Calu3 (cell line): ENCODE measurements around the gene LGR6. TPM values are rescaled to one million over a fixed set of nuclear protein-coding genes. Genes with fewer than 3 reads are reported as not detected.
"Not testable (repeated sequence)": the region's sequence is repeated elsewhere in the genome, so short reads cannot be mapped to it uniquely, and the experiment has no call there.

Experiments
- BruUV-seq: library from RNA; stranded (reverse); fragments of 400-500 nt; replicated peaks from 2 replicates; lab custom pipeline; 2021; lab: Mats Ljungman, UMichigan
- CTCF ChIA-PET: fragments of 300-600 bp; sonication (Branson Sonifier 250); formaldehyde crosslinking; loops from one replicate; lab custom pipeline; 2022; ENCODE audit warnings: antibody characterized with exemption; lab: Charles Lee
- DNase-seq: peaks from one replicate; pipeline ENCODE4 v3.0.0; 2022
- H3K27ac Mint-ChIP-seq: one replicate; pipeline ENCODE4 v1.8.0; 2022; ENCODE audit warnings: mixed read lengths; ENCODE audit not compliant: unreplicated experiment
- H3K27me3 Mint-ChIP-seq: one replicate; pipeline ENCODE4 v1.8.0; 2022; ENCODE audit warnings: mixed read lengths; ENCODE audit not compliant: unreplicated experiment
- H3K36me3 Mint-ChIP-seq: one replicate; pipeline ENCODE4 v1.8.0; 2022; ENCODE audit warnings: mild to moderate bottlenecking, moderate library complexity, mixed read lengths; ENCODE audit not compliant: insufficient read depth, unreplicated experiment
- H3K4me1 Mint-ChIP-seq: one replicate; pipeline ENCODE4 v1.8.0; 2022; ENCODE audit warnings: mild to moderate bottlenecking, low read depth, mixed read lengths; ENCODE audit not compliant: unreplicated experiment
- H3K4me3 Mint-ChIP-seq: one replicate; pipeline ENCODE4 v1.8.0; 2022; ENCODE audit warnings: mild to moderate bottlenecking, low read depth, moderate library complexity, mixed read lengths; ENCODE audit not compliant: unreplicated experiment
- H3K9me3 Mint-ChIP-seq: one replicate; pipeline ENCODE4 v1.8.0; 2022; ENCODE audit warnings: low read depth, mixed read lengths; ENCODE audit not compliant: unreplicated experiment
- CTCF ChIP-seq: fragments of 200-600 bp; IDR thresholded peaks from one replicate; pipeline ENCODE4 v1.8.0; 2022; ENCODE audit warnings: antibody characterized with exemption; ENCODE audit not compliant: unreplicated experiment
- intact Hi-C: fragments of 100-400 bp; cut with micrococcal nuclease; formaldehyde crosslinking; loops from one replicate; pipeline ENCODE4 v1.10.0; 2022; ENCODE audit not compliant: unreplicated experiment
- total RNA-seq: library from RNA; stranded (reverse); gene quantifications from 2 replicates; pipeline ENCODE4 v1.2.3, GENCODE V29; 2022

The LGR6 gene
- total RNA-seq, 1 experiment from 2014 or later, result not detected

DNA sequence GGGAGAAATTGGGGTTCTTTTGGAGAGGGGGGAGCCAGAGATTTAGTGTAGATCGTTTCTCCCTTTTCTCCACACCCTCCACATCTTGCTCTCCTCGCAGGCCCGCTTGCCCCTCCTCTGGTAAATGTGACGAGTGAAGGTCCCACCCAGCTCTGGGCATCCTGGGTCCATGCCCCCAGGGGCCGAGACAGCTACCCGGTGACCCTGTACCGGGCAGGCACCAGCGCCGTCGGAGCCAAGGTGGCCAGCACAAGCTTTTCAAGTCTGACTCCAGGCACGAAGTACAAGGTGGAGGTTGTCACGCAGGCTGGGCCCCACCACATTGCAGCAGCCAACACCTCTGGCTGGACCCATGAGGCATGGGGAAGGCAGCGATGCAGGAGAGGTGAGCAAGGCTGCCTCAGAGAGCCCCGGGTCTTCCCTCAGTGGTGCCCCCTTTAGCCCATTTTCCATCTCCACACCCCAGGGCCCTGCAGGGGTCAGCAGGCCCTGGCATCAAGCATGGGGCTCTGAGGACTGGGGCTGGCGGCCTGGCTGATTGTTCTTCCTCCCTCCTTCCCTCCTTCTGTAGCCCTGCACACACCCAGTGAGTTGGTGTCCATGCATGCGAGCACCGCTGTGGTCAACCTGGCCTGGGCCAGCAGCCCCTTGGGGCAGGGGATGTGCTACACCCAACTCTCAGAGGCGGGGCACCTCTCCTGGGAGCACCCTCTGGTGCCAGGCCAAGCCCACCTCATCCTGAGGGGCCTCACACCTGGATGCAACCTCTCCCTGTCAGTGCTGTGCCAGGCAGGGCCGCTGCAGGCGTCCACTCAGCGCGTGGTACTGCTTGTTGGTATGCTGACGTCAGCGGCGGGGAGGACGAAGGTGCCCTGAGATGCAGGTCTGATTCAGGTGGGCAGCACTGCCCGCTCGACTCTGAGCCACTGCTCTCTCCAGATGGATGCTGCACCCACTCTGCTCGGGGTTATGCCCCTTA lies 16.4 kb upstream of the LGR6 start:
- no peaks in the 10 kb centered on the region for H3K9me3 Mint-ChIP-seq
- H3K27ac Mint-ChIP-seq, result no peak overlapping the region
- no peak for TF ChIP-seq CTCF
- H3K4me3 Mint-ChIP-seq, result no peak overlapping the region
- no peaks in the 10 kb centered on the region for H3K36me3 Mint-ChIP-seq
- CTCF ChIA-PET, result interaction anchor here (0.7 kb wide), 1 partner anchor 323 kb away, joined by 3 read pairs; no protein-coding TSS in a partner anchor
- intact Hi-C loops, result no loop called here
- peaks cover 50% of the 10 kb centered on the region for H3K27me3 Mint-ChIP-seq
- DNase-seq, result no peak
- no TSS peak for BruUV-seq
- H3K4me1 Mint-ChIP-seq, result no peaks in the 10 kb centered on the region

GRCh38 chr1:202179828-202180750 lies 13.5 kb upstream of the LGR6 start:
- Mint-ChIP-seq H3K9me3 (no peaks in the 10 kb centered on the region), H3K4me1 (peaks cover 7% of the 10 kb centered on the region), H3K36me3 (no peaks in the 10 kb centered on the region), H3K4me3 (no peak overlapping the region), H3K27ac (no peak overlapping the region), H3K27me3 (peaks cover 72% of the 10 kb centered on the region)
- TF ChIP-seq CTCF, result no peak
- DNase-seq, result no peak
- intact Hi-C loops, result loop anchor here (10.0 kb wide), 1 partner anchor 535 kb away; the partner anchor contains the start of gene SYT2
- BruUV-seq, result no TSS peak
- CTCF ChIA-PET, result interaction anchor here (0.7 to 1.6 kb wide), 4 partner anchors 10 to 26 kb away, joined by 3 read pairs; partner anchors contain the start of gene LGR6

DNA sequence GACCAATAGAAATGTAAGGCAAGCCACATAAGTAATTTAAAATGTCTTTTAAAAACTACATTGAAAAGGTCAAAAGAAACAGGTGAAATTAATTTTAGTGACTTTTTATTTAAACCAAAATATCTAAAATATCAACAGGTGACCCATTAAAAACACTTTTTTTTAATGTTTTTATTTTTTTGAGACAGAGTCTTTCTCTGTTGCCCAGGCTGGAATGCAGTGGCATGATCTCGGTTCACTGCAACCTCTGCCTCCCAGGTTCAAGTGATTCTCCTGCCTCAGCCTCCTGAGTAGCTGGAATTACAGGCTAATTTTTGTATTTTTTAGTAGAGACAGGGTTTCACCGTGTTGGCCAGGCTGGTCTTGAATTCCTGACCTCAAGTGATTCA lies 12.9 kb upstream of the LGR6 start:
- intact Hi-C loops, result loop anchor here (10.0 kb wide), 1 partner anchor 534 kb away; the partner anchor contains the start of gene SYT2
- peaks cover 78% of the 10 kb centered on the region for H3K27me3 Mint-ChIP-seq
- not testable (repeated sequence) for BruUV-seq, H3K4me3 Mint-ChIP-seq, DNase-seq, H3K36me3 Mint-ChIP-seq, H3K27ac Mint-ChIP-seq, H3K4me1 Mint-ChIP-seq, H3K9me3 Mint-ChIP-seq
- CTCF ChIA-PET, result interaction anchor here (0.7 kb wide), 1 partner anchor 25 kb away, joined by 3 read pairs; no protein-coding TSS in a partner anchor

DNA sequence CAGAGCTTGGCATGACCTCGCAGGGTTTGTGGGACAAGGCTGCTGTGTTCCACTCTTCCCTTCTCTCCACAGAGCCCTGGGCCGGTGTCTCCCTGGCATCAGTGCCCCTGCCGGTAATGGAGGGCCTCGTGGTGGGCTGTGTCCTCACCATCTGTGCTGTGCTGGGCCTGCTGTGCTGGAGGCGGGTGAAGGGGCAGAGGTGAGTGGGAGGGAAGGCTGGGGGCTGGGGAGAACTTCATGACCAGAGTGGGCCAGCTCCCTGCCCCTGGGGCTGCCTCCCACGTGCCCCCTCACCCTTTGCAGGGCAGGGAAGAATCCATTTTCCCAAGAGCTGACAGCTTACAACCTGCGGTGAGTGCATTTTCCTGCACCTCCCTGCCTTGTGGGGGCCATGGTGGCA lies 12.0 kb upstream of the LGR6 start:
- BruUV-seq, result no TSS peak
- CTCF ChIA-PET, result no interaction called here
- no peak for DNase-seq
- H3K36me3 Mint-ChIP-seq, result no peaks in the 10 kb centered on the region
- peaks cover 8% of the 10 kb centered on the region for H3K4me1 Mint-ChIP-seq
- no peak overlapping the region for H3K27ac Mint-ChIP-seq
- intact Hi-C loops, result loop anchor here (10.0 kb wide), 1 partner anchor 533 kb away; the partner anchor contains the start of gene SYT2
- H3K27me3 Mint-ChIP-seq, result peaks cover 87% of the 10 kb centered on the region
- no peak overlapping the region for H3K4me3 Mint-ChIP-seq
- H3K9me3 Mint-ChIP-seq, result no peaks in the 10 kb centered on the region
- TF ChIP-seq CTCF, result no peak
